Measurements from ENCODE around the gene SMARCA4.
A peak's percentile ranks its signal among the peaks of the same experiment; 100 is the strongest.
"Not testable (repeated sequence)": the region's sequence is repeated elsewhere in the genome, so short reads cannot be mapped to it uniquely, and the experiment has no call there.

The SMARCA4 gene

GRCh38 chr19:10935371-10936059 lies 25.3 kb upstream of the SMARCA4 start:
- H3K9me3 ChIP-seq (ENCODE audit: low read length), result no peaks in the 10 kb centered on the region
- H3K79me2 ChIP-seq (ENCODE audit: insufficient read depth, low read length), result peaks cover 1% of the 10 kb centered on the region; the same call in 1 of the 2 replicates
- H3K4me2 ChIP-seq (ENCODE audit: low read length), result no peak overlapping the region
- peaks cover 10% of the 10 kb centered on the region; the same call in 1 of the 2 replicates for H3K36me3 ChIP-seq (ENCODE audit: insufficient read depth, low read length)
- no peak overlapping the region for H3K9ac ChIP-seq (ENCODE audit: low read length)
- peaks cover 16% of the 10 kb centered on the region for H3K4me1 ChIP-seq (ENCODE audit: insufficient read depth, low read length, severe bottlenecking)
- no peaks in the 10 kb centered on the region for H3F3A ChIP-seq (ENCODE audit: insufficient read depth, low read length)
- H3K9me2 ChIP-seq (ENCODE audit: low read depth, low read length), result no peaks in the 10 kb centered on the region
- no peaks in the 10 kb centered on the region for H3K27me3 ChIP-seq (ENCODE audit: insufficient read depth, low read length)
- TF ChIP-seq, protein P1, sequence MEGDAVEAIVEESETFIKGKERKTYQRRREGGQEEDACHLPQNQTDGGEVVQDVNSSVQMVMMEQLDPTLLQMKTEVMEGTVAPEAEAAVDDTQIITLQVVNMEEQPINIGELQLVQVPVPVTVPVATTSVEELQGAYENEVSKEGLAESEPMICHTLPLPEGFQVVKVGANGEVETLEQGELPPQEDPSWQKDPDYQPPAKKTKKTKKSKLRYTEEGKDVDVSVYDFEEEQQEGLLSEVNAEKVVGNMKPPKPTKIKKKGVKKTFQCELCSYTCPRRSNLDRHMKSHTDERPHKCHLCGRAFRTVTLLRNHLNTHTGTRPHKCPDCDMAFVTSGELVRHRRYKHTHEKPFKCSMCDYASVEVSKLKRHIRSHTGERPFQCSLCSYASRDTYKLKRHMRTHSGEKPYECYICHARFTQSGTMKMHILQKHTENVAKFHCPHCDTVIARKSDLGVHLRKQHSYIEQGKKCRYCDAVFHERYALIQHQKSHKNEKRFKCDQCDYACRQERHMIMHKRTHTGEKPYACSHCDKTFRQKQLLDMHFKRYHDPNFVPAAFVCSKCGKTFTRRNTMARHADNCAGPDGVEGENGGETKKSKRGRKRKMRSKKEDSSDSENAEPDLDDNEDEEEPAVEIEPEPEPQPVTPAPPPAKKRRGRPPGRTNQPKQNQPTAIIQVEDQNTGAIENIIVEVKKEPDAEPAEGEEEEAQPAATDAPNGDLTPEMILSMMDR (IDR thresholded peaks at IDR 0.05; ENCODE audit: low read length), result no peak
- no peak for TF ChIP-seq EZH2 (IDR thresholded peaks at IDR 0.05; ENCODE audit: borderline replicate concordance, low read length)
- H4K20me1 ChIP-seq (ENCODE audit: insufficient read depth, low read length), result no peaks in the 10 kb centered on the region
- peak overlapping the region; percentile 21 for H3K27ac ChIP-seq (ENCODE audit: low read depth, low read length, poor library complexity, severe bottlenecking)
- H3K4me3 ChIP-seq (ENCODE audit: low read depth, low read length, poor library complexity, severe bottlenecking), result no peak overlapping the region
- no peak overlapping the region for H2AFZ ChIP-seq (ENCODE audit: low read length)

- H3K27ac ChIP-seq (ENCODE audit: low read depth, low read length, poor library complexity, severe bottlenecking), result no peak overlapping the region
- no peaks in the 10 kb centered on the region for H4K20me1 ChIP-seq (ENCODE audit: insufficient read depth, low read length)
- no peaks in the 10 kb centered on the region for H3K9me3 ChIP-seq (ENCODE audit: low read length)
- peaks cover 6% of the 10 kb centered on the region; the same call in 1 of the 2 replicates for H3K36me3 ChIP-seq (ENCODE audit: insufficient read depth, low read length)
- no peak for TF ChIP-seq EZH2 (IDR thresholded peaks at IDR 0.05; ENCODE audit: borderline replicate concordance, low read length)
- TF ChIP-seq, protein P1 (IDR thresholded peaks at IDR 0.05; ENCODE audit: low read length), result peak; percentile 65; the same call in 1 of the 2 replicates
- no peaks in the 10 kb centered on the region for H3F3A ChIP-seq (ENCODE audit: insufficient read depth, low read length)
- H3K4me3 ChIP-seq (ENCODE audit: low read depth, low read length, poor library complexity, severe bottlenecking), result no peak overlapping the region
- H3K9me2 ChIP-seq (ENCODE audit: low read depth, low read length), result no peaks in the 10 kb centered on the region
- H3K9ac ChIP-seq (ENCODE audit: low read length), result no peak overlapping the region
- no peak overlapping the region for H2AFZ ChIP-seq (ENCODE audit: low read length)
- no peak overlapping the region for H3K4me2 ChIP-seq (ENCODE audit: low read length)
- H3K79me2 ChIP-seq (ENCODE audit: insufficient read depth, low read length), result no peaks in the 10 kb centered on the region
- no peaks in the 10 kb centered on the region for H3K27me3 ChIP-seq (ENCODE audit: insufficient read depth, low read length)
- H3K4me1 ChIP-seq (ENCODE audit: insufficient read depth, low read length, severe bottlenecking), result peaks cover 22% of the 10 kb centered on the region
Observed at GRCh38 chr19:10936661-10937084, 24.2 kb upstream of the SMARCA4 start.

DNA sequence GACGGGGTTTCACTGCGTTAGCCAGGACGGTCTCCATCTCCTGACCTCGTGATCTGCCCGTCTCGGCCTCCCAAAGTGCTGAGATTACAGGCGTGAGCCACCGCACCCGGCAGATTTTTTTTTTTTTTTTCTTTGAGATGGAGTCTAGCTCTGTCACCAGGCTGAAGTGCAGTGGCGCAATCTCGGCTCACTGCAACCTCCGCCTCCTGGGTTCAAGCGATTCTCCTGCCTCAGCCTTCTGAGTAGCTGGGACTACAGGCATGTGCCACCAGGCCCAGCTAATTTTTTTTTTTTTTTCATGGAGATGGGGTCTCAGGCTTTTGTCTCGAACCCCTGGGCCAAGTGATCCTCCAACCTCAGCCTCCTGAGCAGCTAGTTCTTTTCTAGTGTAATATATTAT lies 19.2 kb upstream of the SMARCA4 start:
- H3K9me3 ChIP-seq (ENCODE audit: low read length); H3K36me3 ChIP-seq (ENCODE audit: insufficient read depth, low read length); H3F3A ChIP-seq (ENCODE audit: insufficient read depth, low read length); H2AFZ ChIP-seq (ENCODE audit: low read length); H3K4me2 ChIP-seq (ENCODE audit: low read length); H3K79me2 ChIP-seq (ENCODE audit: insufficient read depth, low read length); H3K4me3 ChIP-seq (ENCODE audit: low read depth, low read length, poor library complexity, severe bottlenecking); H3K27me3 ChIP-seq (ENCODE audit: insufficient read depth, low read length); H3K9me2 ChIP-seq (ENCODE audit: low read depth, low read length); H4K20me1 ChIP-seq (ENCODE audit: insufficient read depth, low read length); H3K9ac ChIP-seq (ENCODE audit: low read length): not testable (repeated sequence)
- Histone ChIP-seq H3K4me1 (ENCODE audit: insufficient read depth, low read length, severe bottlenecking) (peaks cover 50% of the 10 kb centered on the region), H3K27ac (ENCODE audit: low read depth, low read length, poor library complexity, severe bottlenecking) (peak overlapping the region; percentile 65)

GRCh38 chr19:10943412-10943811 lies 17.4 kb upstream of the SMARCA4 start:
- H3K27me3 ChIP-seq (ENCODE audit: insufficient read depth, low read length); H3K9me2 ChIP-seq (ENCODE audit: low read depth, low read length); H2AFZ ChIP-seq (ENCODE audit: low read length); H4K20me1 ChIP-seq (ENCODE audit: insufficient read depth, low read length); H3F3A ChIP-seq (ENCODE audit: insufficient read depth, low read length); H3K79me2 ChIP-seq (ENCODE audit: insufficient read depth, low read length); H3K9ac ChIP-seq (ENCODE audit: low read length); H3K4me3 ChIP-seq (ENCODE audit: low read depth, low read length, poor library complexity, severe bottlenecking); H3K36me3 ChIP-seq (ENCODE audit: insufficient read depth, low read length); H3K4me2 ChIP-seq (ENCODE audit: low read length); H3K9me3 ChIP-seq (ENCODE audit: low read length): not testable (repeated sequence)
- Histone ChIP-seq H3K27ac (ENCODE audit: low read depth, low read length, poor library complexity, severe bottlenecking) (peak overlapping the region; percentile 68), H3K4me1 (ENCODE audit: insufficient read depth, low read length, severe bottlenecking) (peaks cover 50% of the 10 kb centered on the region)

All from OCI-LY1 (cell line).